Measurements from ENCODE around the gene PTOV1.

Gene PTOV1

DNA sequence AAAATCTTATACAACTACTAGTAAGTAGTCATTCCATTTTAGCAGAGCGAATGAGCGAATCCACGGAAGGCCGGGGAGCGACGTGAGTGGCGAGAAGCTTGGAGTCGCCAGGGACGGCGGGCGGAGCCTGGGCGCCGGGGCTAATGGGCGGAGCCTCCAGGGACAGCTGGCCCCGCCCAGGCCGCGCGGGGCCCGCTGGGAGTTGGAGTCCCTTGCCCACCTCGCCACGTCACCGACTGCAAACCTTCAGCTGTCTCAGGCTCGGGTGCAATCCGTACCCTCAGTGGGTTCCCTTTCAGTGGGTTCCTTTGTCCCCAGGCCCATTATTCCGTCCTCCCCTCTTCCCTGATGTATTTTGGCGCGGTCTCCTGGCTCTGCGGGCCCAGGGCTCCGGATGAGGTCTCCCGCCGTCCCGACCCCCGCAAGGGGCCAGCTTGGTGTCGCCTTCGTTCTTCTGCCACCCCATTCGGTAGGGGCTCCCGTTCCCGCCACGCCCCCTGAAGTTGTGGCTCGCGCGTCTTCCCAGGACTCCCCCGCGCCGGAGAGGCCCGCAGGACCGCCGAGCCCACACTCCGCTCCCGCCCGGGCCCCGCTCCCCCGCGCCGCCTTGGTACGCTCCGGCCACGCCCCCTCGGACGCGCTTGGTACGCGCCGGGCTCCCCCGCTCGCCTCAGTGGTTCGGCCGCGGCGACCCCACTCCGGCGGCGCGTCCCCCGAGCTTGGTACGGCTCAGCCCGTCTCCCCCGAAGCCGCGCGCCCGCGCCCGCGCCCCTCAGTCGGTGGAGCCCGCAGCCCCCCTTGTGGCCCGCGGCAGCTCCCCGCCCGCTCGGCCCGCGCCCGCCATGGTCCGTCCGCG, at the start of gene PTOV1:
TSS of gene PTOV1 (plus strand) at position 673 of the 856 bp plus-strand sequence.
- peak; percentile 92 for DNase-seq

DNA sequence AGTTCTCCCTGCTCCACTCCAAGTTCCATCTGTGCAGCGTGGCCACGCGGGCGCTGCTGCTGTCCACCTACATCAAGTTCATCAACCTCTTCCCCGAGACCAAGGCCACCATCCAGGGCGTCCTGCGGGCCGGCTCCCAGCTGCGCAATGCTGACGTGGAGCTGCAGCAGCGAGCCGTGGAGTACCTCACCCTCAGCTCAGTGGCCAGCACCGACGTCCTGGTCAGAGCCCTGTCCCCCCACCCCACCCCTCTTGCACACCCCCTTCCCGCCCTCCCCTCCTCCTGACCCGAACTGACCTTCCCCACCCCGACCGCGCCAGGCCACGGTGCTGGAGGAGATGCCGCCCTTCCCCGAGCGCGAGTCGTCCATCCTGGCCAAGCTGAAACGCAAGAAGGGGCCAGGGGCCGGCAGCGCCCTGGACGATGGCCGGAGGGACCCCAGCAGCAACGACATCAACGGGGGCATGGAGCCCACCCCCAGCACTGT, 49.5 kb upstream of the PTOV1 start:
- no peak for DNase-seq

DNA sequence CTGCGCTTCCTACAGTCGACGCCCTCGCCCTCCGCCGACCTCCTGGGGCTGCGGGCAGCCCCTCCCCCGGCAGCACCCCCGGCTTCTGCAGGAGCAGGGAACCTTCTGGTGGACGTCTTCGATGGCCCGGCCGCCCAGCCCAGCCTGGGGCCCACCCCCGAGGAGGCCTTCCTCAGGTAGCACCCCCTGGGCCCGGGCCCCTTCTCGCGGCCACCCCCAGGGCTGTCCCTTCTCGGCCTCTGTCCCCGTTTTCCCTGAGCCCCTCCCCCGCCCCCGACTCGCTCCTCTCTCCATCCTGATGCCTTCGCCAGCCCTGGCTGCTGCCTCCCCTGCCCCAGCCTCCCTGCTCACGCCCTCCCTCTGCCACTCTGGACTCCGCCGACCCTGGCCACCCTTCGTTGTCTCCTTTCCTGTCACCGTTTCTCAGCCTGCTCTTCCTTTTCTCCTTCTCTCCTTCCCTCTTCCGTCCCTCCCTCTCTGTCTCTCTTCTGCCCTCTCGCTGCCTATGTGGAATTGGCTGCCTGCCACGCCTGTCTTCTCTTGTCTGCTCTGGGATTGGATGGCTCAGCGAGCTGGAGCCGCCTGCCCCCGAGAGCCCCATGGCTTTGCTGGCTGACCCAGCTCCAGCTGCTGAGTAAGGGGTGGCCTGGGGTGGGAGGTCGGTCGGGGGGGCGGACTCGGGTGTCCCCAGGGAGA, 48.8 kb upstream of the PTOV1 start:
- DNase-seq = no peak

DNA sequence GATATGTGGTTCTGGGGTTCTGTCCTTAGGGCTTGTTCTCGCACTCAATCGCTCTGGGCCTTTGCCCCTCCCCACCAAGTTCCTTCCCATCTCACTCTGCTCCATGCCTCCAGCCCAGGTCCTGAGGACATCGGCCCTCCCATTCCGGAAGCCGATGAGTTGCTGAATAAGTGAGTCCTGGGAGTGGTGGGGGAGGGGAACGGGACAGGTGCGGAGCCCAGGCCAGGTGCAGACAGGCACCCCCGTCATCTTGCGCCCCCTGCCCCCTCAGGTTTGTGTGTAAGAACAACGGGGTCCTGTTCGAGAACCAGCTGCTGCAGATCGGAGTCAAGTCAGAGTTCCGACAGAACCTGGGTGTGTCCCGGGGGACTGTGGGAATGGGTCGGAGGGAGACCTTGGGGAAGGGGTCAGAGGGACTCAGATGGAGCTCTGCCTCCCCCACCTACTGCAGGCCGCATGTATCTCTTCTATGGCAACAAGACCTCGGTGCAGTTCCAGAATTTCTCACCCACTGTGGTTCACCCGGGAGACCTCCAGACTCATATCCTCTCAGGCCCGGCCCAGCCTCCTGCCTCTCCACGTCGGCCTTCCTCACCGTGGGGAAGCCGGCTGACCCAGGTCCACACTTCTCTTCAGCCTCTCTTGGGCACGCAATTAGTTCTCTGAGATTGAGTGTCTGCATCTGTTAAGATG, 48.0 kb upstream of the PTOV1 start:
- DNase-seq = no peak

DNA sequence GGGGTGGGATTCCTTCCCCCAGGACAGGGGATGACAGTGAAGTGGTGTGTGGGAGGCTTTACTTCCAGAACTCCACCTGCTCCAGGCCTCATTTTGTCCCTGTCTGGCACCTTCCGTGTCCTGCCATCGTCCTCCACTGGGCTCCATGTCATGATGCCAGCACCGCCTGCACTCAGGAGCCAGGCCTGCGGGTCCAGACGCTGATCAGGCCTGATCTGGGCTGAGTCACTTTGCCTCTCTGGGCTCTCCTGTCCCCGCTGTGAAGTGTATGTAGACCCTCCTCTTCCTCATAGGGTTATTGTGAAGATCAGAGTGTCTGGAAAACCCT, 47.5 kb upstream of the PTOV1 start:
- DNase-seq = no peak

DNA sequence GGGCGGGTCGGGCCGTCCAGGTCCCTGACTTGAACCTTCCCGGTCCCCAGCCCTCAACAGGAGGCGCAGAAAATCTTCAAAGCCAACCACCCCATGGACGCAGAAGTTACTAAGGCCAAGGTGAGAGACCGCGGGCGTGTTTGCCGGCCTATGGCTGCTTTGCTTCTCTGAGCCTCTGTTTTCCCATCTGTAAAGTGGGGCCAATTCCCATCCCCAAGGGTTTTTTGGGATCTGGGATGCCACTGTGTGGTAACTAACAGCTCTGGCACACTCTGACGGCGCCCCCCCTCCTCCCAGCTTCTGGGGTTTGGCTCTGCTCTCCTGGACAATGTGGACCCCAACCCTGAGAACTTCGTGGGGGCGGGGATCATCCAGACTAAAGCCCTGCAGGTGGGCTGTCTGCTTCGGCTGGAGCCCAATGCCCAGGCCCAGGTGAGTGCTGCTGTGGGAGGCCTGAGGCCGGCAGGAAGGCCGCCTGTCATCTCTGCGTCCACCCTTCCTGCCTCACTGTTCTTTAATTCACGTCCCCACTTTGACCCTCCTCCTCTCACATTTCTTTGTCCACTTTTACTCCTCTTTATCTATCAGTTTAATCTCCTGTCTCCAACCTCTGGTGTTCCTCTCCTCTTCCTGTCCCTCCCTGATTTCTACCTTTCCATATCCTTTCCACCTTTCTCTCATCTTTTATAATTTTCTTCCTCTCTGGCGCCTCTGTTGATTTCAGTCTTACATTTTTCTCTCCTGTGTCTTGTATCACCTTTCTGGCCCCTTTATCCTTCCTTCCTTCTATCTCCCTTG, 44.9 kb upstream of the PTOV1 start:
- DNase-seq = no peak

DNA sequence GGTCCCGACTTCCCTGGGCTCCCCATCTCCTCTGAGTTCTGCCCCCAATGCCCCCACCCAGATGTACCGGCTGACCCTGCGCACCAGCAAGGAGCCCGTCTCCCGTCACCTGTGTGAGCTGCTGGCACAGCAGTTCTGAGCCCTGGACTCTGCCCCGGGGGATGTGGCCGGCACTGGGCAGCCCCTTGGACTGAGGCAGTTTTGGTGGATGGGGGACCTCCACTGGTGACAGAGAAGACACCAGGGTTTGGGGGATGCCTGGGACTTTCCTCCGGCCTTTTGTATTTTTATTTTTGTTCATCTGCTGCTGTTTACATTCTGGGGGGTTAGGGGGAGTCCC, 44.4 kb upstream of the PTOV1 start:
- DNase-seq = no peak

DNA sequence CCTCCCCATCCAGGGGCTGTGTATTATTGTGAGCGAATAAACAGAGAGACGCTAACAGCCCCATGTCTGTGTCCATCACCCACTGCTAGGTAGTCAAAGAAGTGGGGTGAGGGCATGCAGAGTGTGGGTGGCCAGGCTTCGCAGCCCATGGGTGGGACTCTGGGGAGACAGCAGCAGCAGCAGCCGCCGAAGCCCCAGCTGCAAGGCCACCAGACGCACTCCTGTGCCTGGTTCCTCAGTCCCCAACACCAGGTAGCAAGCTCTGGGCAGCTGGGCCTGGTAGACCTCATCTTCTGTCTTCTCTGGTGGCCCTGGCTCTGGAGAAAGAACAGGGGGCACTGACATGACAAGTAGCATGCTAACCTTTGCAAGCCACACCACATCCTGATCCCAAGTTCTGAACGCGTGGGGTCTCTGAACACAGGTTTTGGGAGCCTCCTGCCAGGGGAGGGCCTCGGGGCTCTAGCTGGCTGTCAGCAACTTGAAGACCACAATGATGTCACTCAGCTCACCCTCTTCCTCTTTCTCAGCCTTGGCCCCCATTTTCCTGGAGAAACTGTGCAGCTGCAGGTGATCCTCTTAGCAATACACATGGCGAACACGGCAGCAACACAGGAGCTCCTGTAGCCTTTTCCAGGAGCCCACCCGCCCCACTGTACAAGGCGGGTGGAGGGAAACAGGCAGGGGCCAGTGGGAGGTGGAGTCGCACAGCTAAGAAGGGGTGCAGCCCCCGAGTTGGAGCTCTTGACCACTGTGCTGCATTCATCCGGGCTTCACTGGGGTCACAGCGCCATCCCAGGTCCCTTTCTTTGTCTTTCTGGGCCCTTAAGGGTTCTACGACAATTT, 43.7 kb upstream of the PTOV1 start:
- no peak for DNase-seq

DNA sequence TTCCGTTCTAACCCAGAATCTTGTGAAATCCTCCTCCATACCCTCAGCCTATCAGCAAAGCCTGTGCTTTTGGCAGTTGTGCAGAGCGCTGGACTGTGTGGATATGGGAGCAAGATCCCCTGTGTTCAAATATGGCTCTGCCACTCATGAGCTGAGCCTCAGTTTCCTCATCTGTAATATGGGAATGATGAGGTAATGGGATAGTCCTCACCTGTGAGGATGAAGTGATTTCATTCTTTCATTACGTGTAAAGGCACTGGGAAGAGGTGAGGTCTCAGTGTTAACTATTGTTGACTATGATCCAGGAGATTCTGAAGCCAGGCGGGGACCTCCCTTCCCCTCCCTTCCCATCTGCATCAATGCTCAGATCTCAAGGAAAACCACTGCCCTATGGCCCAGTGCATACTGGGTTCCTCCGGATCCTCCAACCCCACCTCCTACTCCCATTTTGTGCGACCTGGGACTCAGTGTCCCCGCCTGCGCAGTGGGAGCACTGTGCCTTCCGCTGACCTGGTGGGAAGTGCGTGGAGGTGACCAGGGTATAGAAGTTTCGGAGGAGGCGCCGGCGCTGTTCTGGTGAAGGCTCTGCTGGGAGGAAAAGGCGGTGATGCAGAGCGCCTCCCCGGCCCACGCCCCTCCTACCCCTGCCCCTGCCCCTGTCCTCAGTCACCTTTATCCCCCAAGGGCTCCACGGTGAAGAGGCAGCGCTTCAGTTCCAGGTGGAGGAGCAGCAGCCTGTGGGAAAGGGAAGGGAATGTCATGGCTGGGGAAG, 42.9 kb upstream of the PTOV1 start:
- DNase-seq = no peak

DNA sequence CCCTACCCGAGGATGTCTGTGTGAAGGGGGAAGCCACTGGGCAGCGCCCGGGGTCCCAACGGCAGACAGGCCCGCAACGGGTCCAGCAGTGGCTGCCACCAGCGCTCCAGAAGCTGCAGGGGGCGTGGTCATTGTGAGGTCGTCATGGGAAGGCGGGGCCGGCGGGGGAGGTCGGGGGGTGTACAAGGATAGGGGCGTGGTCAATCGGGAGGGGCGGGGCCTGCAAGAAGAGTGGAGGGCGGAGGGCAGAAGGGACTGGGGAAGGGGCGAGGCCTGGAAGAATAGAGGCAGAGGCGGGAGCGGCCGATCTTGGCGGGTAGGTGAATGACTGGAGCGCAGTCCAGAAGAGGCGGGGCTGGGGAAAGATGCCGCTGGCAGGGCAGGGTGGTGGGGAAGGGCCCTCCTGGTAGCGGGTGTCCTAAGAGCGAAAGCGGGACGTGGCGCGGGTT, 42.2 kb upstream of the PTOV1 start:
- DNase-seq = peak; percentile 58

DNA sequence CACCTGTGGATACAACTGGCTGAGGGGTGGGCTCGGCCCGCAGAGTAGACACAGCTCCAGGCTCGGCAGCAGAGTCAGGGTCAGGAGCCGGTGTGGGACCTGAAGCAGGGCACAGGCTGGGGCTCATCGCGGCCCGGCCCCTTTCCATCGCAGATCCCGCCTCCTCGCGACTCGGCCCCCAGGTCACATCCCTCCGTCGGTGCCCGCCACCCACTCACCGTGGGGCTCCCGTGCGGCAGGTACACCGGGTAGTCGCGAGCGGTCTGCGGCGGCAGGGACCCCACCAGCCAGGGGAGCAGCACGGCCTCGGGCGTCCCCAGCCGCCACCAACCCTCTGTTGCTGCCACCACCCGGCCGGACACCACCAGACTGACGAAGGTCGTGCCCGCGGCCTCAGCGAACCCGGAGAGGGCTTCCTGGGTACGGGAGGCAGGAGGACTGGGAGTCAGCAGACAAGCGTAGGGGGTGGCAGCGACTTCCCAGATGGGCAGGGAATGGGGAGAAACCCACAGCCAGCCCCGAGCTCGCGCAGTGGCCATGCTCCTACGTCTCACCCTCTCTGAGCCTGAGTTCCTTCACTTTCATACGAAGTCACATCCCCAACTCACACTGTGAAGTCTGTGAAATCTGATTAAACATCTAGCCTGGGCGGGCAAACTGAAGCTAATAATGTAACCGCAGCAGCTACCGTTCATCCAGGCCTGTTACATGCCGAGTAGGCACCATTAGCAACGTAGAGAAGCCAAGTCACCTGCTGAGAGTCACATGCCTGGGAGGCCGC, 41.6 kb upstream of the PTOV1 start:
- DNase-seq = peak; percentile 60

DNA sequence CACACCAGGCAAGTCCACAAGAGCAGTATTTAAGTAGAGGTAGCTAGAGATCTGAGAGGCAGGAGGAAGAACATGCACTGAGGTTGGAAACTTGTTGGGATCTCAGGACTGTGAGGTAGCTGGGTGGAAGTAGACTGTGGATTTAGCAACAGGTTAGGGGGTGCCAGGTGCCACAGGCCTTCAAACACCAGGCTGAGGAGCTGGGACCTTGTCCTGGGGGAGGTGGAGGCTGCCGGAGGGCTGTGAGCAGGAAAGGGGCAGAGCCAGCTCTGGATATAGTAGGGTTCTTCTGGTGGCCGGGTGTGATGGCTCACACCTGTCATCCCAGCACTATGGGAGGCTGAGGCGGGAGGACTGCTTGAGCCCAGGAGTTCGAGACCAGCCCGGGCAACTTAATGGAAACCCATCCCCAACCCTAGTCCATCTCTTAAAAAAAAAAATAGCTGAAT, 41.0 kb upstream of the PTOV1 start:
- DNase-seq = no peak

DNA sequence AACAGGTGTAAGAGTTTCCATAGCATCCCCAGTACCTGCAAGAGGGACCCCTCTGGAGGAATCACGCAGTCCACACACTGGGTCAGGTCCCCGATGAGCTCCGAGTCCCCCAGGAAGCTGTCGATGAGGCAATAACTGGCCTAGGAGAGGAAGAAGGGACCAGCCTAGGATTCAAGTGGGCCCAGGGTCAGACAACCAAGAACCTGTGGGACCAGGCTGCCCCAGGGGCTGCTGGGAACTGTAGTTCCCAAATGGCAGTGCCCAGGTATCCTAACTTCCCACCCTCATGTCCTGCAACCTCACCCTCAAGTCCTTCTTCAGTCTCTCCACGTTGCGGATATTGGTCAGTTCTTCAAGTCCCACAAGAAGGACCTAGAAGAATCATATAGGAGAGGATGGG, 39.6 kb upstream of the PTOV1 start:
- no peak for DNase-seq

DNA sequence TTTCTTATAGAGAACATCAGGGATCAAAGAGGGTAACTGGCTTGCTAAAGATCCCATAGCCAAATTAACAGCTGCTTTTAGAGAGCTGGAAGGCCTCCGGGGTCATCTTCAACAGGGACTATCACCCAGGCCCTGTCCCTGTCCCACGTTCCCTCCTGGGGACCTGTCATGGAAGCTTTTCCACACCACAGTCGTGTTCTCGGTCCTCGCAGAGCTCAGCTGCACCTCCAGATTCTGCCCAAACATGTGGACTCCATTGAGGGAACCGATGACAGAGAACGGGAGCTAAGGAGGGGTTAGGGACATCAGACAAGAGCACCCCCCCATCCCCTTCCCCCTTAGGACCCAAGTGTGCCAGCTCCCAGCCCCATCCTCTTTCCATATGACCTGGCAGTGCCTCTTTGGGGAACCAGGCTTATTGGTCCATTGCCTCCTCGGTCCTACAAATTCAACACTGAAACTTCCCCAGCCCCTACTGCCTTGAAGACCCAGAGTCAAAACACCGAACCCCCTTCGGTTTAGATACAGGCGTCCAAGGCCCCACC, 38.4 kb upstream of the PTOV1 start:
- no peak for DNase-seq

DNA sequence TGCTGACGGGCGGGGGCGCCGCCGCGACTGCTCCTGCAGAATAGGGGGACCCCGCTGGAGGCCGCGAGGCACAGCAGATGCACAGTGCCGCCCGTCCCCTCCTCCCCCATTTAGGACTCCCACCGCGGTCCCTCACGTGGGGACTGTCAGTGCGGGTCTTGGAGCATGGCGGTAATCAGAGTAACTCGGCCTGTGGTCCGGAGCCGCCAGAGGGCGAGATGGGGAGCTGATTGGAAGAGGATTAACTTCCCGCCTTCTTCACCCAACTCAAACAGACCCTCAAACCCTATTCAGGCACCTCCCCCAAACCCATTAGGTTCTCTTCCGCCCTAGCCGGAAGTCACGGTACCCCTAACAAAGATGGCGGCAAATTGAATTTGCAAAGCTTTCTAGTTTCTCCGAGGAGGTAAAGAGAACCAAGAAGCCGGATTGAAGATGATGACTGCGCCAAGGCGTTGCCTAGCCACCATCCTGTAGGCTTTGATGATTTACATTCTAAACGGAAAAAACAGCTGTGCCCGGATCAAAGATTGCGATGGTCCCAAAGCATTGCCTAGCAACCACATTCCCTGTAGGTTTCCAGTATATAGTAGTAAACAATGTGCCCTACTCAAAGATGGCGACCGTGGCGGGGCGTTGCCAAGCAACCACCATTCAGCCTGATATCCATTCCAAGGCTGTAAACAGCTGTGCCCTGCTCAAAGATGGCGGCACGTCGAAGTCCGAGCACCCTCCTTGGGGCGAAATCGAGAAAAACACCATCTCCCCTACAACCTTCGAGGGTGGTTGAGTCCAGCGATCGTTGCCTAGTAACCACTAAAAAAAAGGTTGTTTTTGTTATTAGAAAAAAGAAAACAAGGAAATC, 37.7 kb upstream of the PTOV1 start, which contains the start of gene FUZ:
TSS of gene FUZ (minus strand) at position 296 of the 865 bp plus-strand sequence. CDS start at position 110, 186 bp downstream.
- peak; percentile 98 for DNase-seq

DNA sequence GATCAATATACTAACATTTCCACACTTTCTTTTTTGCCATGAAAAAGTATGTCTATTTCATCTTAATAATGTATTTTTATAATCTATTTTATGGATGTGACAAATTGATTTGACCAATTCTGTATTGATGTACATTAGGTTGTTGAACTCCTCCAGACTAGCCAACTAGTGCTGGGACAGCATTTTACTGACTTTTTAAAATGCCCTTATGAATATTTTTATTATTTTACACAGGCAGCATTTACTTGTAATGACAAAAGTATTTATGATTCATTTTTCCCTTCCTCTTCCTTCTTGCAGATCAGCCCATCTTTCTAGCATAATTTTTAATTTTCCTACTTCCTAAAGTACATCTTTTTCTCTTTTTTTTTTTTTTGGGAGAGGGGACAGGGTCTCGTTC, 36.9 kb upstream of the PTOV1 start:
- no peak for DNase-seq

DNA sequence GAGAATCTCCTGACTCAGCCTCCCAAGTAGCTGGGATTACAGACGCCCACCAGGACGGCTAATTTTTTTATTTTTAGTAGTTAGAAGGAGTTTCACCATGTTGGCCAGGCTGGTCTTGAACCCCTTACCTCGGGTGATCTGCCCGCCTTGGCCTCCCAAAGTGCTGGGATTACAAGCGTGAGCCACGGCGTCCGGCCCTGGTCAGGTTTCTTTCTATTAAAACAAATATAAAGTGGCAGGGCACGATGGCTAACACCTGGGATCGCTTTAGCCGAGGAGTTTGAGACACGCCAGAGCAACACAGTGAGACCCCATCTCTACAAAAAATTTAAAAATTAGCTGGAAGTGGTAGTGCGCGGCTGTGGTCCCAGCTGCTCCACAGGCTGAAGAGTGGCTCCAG, 34.4 kb upstream of the PTOV1 start:
- no peak for DNase-seq

DNA sequence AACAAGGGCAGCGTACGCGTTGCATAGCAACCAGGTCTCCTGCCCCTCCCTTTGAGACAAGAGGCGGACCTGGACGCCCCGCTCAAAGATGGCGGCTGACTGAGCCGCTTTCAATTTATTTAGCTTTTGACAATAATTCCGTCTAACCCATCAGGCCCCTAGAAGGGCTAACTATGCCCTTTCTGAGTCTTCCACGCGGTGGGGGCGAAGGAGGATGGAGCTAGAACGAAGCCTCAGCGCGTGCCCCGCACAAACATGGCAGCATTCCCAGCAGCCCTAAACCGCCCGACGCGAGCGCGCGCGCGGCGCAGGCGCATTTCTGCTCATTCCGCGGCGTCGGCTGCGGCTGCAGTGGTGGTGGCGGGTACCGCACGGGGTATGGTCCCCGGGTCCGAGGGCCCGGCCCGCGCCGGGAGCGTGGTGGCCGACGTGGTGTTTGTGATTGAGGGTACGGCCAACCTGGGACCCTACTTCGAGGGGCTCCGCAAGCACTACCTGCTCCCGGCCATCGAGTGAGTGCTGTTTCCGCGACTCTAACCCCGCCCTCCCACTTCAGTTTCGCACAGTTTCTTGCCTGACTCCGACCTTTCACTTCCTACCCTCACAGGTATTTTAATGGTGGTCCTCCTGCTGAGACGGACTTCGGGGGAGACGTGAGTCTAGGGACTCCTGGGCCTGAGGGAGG, 32.9 kb upstream of the PTOV1 start, which contains the start of gene MED25:
TSS of gene MED25 (plus strand) at position 326 of the 685 bp plus-strand sequence. CDS start at position 379, 53 bp downstream.
- peak; percentile 93 for DNase-seq

Data from DMS79 treated with DMSO at 0.1 percent for 48 hours (cell line).